ENCODE measurements around the gene BICDL2.
"Not testable (repeated sequence)": the region's sequence is repeated elsewhere in the genome, so short reads cannot be mapped to it uniquely, and the experiment has no call there.

The BICDL2 gene

GRCh38 chr16:3058139-3059030, 21.6 kb upstream of the BICDL2 start:
- intact Hi-C loops (cut with micrococcal nuclease), result loop anchor here (1.0 kb wide), 3 partner anchors 36 to 108 kb away; no protein-coding TSS in a partner anchor
- H3K27ac Mint-ChIP-seq, result peak overlapping the region; percentile 95
- peaks cover 2% of the 10 kb centered on the region for H3K27me3 Mint-ChIP-seq
- no peaks in the 10 kb centered on the region for H3K9me3 Mint-ChIP-seq
- peak overlapping the region; percentile 81 for H3K4me3 Mint-ChIP-seq
- peaks cover 71% of the 10 kb centered on the region for H3K4me1 Mint-ChIP-seq (ENCODE audit: low read depth)
- peaks cover 37% of the 10 kb centered on the region for H3K36me3 Mint-ChIP-seq (ENCODE audit: low read depth)

GRCh38 chr16:3057181-3058138, 20.7 kb upstream of the BICDL2 start:
- Mint-ChIP-seq H3K36me3 (ENCODE audit: low read depth) (peaks cover 39% of the 10 kb centered on the region), H3K27me3 (peaks cover 2% of the 10 kb centered on the region), H3K4me1 (ENCODE audit: low read depth) (peaks cover 77% of the 10 kb centered on the region), H3K4me3 (no peak overlapping the region), H3K9me3 (no peaks in the 10 kb centered on the region), H3K27ac (no peak overlapping the region)
- intact Hi-C loops (cut with micrococcal nuclease), result no loop called here

- Mint-ChIP-seq H3K36me3 (ENCODE audit: low read depth) (peaks cover 46% of the 10 kb centered on the region), H3K27ac (no peak overlapping the region)
- intact Hi-C loops (cut with micrococcal nuclease), result no loop called here
These were observed 19.8 kb upstream of the BICDL2 start for GRCh38 chr16:3056336-3057180.

GRCh38 chr16:3055734-3056115, 19.0 kb upstream of the BICDL2 start:
- H3K4me3 Mint-ChIP-seq; intact Hi-C loops (cut with micrococcal nuclease); H3K27me3 Mint-ChIP-seq; H3K27ac Mint-ChIP-seq; H3K9me3 Mint-ChIP-seq: not testable (repeated sequence)
- Mint-ChIP-seq H3K4me1 (ENCODE audit: low read depth) (peaks cover 86% of the 10 kb centered on the region), H3K36me3 (ENCODE audit: low read depth) (peaks cover 54% of the 10 kb centered on the region)

More at GRCh38 chr16:3056336-3057180, 19.8 kb upstream of the BICDL2 start:
- no peaks in the 10 kb centered on the region for H3K9me3 Mint-ChIP-seq
- peaks cover 79% of the 10 kb centered on the region for H3K4me1 Mint-ChIP-seq (ENCODE audit: low read depth)
- peaks cover 5% of the 10 kb centered on the region for H3K27me3 Mint-ChIP-seq
- no peak overlapping the region for H3K4me3 Mint-ChIP-seq

GRCh38 chr16:3054965-3055733, 18.4 kb upstream of the BICDL2 start:
- Mint-ChIP-seq H3K27me3 (peaks cover 9% of the 10 kb centered on the region), H3K36me3 (ENCODE audit: low read depth) (peaks cover 60% of the 10 kb centered on the region), H3K4me1 (ENCODE audit: low read depth) (peaks cover 86% of the 10 kb centered on the region), H3K4me3 (no peak overlapping the region), H3K27ac (no peak overlapping the region), H3K9me3 (no peaks in the 10 kb centered on the region)
- intact Hi-C loops (cut with micrococcal nuclease), result no loop called here

GRCh38 chr16:3053330-3053710, 16.6 kb upstream of the BICDL2 start:
- intact Hi-C loops (cut with micrococcal nuclease); H3K9me3 Mint-ChIP-seq; H3K4me3 Mint-ChIP-seq; H3K27ac Mint-ChIP-seq: not testable (repeated sequence)
- Mint-ChIP-seq H3K36me3 (ENCODE audit: low read depth) (peaks cover 78% of the 10 kb centered on the region), H3K4me1 (ENCODE audit: low read depth) (peaks cover 87% of the 10 kb centered on the region), H3K27me3 (peaks cover 14% of the 10 kb centered on the region)

GRCh38 chr16:3052571-3053329, 16.0 kb upstream of the BICDL2 start:
- peaks cover 14% of the 10 kb centered on the region for H3K27me3 Mint-ChIP-seq
- H3K36me3 Mint-ChIP-seq (ENCODE audit: low read depth), result peaks cover 80% of the 10 kb centered on the region
- intact Hi-C loops (cut with micrococcal nuclease); H3K9me3 Mint-ChIP-seq: not testable (repeated sequence)
- H3K4me1 Mint-ChIP-seq (ENCODE audit: low read depth), result peaks cover 91% of the 10 kb centered on the region
- H3K4me3 Mint-ChIP-seq, result peak overlapping the region; percentile 4
- peak overlapping the region; percentile 36 for H3K27ac Mint-ChIP-seq

GRCh38 chr16:3051494-3051893, 14.8 kb upstream of the BICDL2 start:
- intact Hi-C loops (cut with micrococcal nuclease), result no loop called here
- Mint-ChIP-seq H3K27ac (no peak overlapping the region), H3K4me3 (no peak overlapping the region), H3K27me3 (peaks cover 18% of the 10 kb centered on the region), H3K36me3 (ENCODE audit: low read depth) (peaks cover 75% of the 10 kb centered on the region), H3K9me3 (no peaks in the 10 kb centered on the region), H3K4me1 (ENCODE audit: low read depth) (peaks cover 89% of the 10 kb centered on the region)

- no peak overlapping the region for H3K4me3 Mint-ChIP-seq
- H3K9me3 Mint-ChIP-seq, result no peaks in the 10 kb centered on the region
- H3K27me3 Mint-ChIP-seq, result peaks cover 18% of the 10 kb centered on the region
- peaks cover 75% of the 10 kb centered on the region for H3K36me3 Mint-ChIP-seq (ENCODE audit: low read depth)
- intact Hi-C loops (cut with micrococcal nuclease), result no loop called here
- peaks cover 85% of the 10 kb centered on the region for H3K4me1 Mint-ChIP-seq (ENCODE audit: low read depth)
- H3K27ac Mint-ChIP-seq, result no peak overlapping the region
These were observed 14.3 kb upstream of the BICDL2 start for GRCh38 chr16:3051009-3051408.

GRCh38 chr16:3050487-3050886, 13.7 kb upstream of the BICDL2 start:
- Mint-ChIP-seq H3K9me3 (no peaks in the 10 kb centered on the region), H3K4me1 (ENCODE audit: low read depth) (peaks cover 79% of the 10 kb centered on the region), H3K27ac (no peak overlapping the region), H3K27me3 (peaks cover 18% of the 10 kb centered on the region), H3K36me3 (ENCODE audit: low read depth) (peaks cover 70% of the 10 kb centered on the region), H3K4me3 (no peak overlapping the region)
- intact Hi-C loops (cut with micrococcal nuclease), result no loop called here

- Mint-ChIP-seq H3K36me3 (ENCODE audit: low read depth) (peaks cover 67% of the 10 kb centered on the region), H3K4me3 (no peak overlapping the region), H3K27me3 (peaks cover 21% of the 10 kb centered on the region), H3K9me3 (no peaks in the 10 kb centered on the region), H3K27ac (no peak overlapping the region), H3K4me1 (ENCODE audit: low read depth) (peaks cover 79% of the 10 kb centered on the region)
- intact Hi-C loops (cut with micrococcal nuclease), result no loop called here
These were observed 13.3 kb upstream of the BICDL2 start for GRCh38 chr16:3049921-3050481.

- H3K36me3 Mint-ChIP-seq (ENCODE audit: low read depth), result peaks cover 47% of the 10 kb centered on the region
- H3K9me3 Mint-ChIP-seq, result no peaks in the 10 kb centered on the region
- H3K27ac Mint-ChIP-seq, result peak overlapping the region; percentile 86
- H3K4me3 Mint-ChIP-seq, result peak overlapping the region; percentile 89
- intact Hi-C loops (cut with micrococcal nuclease), result no loop called here
- peaks cover 83% of the 10 kb centered on the region for H3K4me1 Mint-ChIP-seq (ENCODE audit: low read depth)
- H3K27me3 Mint-ChIP-seq, result peaks cover 35% of the 10 kb centered on the region
These were observed 10.6 kb upstream of the BICDL2 start for GRCh38 chr16:3047387-3047720.

All from dendritic cell treated with granulocyte-macrophage colony-stimulating factor and Interleukin-4, amounts not matched to agents 40 ng/mL and 50 ng/mL, for 4 days (primary cell).